H9 (cell line): ENCODE data around the gene FAM78B. TPM values are rescaled to one million over a fixed set of nuclear protein-coding genes. Genes with fewer than 3 reads are reported as not detected.

Experiments used
- DNase-seq: peaks from one replicate; pipeline ENCODE4 v3.0.0-alpha.2; 2017
- H2AFZ ChIP-seq: one replicate; pipeline ENCODE4 v1.6.1; 2013; ENCODE audit warnings: mild to moderate bottlenecking, low read length, control low read depth, moderate library complexity
- H2AK5ac ChIP-seq: 2 replicates; pipeline ENCODE4 v1.6.1; 2013; ENCODE audit warnings: low read length, control low read depth, mixed read lengths; ENCODE audit not compliant: insufficient read length
- H2BK120ac ChIP-seq: one replicate; pipeline ENCODE4 v1.6.1; 2013; ENCODE audit warnings: low read depth, mild to moderate bottlenecking, low read length, control low read depth, inconsistent platforms; ENCODE audit not compliant: poor library complexity, severe bottlenecking
- H2BK12ac ChIP-seq: 2 replicates; pipeline ENCODE4 v1.6.1; 2013; ENCODE audit warnings: low read length, control low read depth, mixed read lengths, low read depth; ENCODE audit not compliant: insufficient read length
- H2BK15ac ChIP-seq: 2 replicates; pipeline ENCODE4 v1.6.1; 2013; ENCODE audit warnings: low read depth, low read length, control low read depth
- H2BK20ac ChIP-seq: one replicate; pipeline ENCODE4 v1.6.1; 2013; ENCODE audit warnings: low read depth, mild to moderate bottlenecking, low read length, control low read depth, inconsistent platforms; ENCODE audit not compliant: poor library complexity, severe bottlenecking
- H2BK5ac ChIP-seq: 2 replicates; pipeline ENCODE4 v1.6.1; 2013; ENCODE audit warnings: low read length, control low read depth, mixed read lengths; ENCODE audit not compliant: insufficient read length
- H3K14ac ChIP-seq: 2 replicates; pipeline ENCODE4 v1.6.1; 2013; ENCODE audit warnings: low read length, control low read depth; ENCODE audit not compliant: insufficient read depth
- H3K18ac ChIP-seq: 2 replicates; pipeline ENCODE4 v1.6.1; 2013; ENCODE audit warnings: low read depth, mild to moderate bottlenecking, mixed read lengths, low read length, control low read depth; ENCODE audit not compliant: insufficient read length
- H3K23ac ChIP-seq: 2 replicates; pipeline ENCODE4 v1.6.1; 2013; ENCODE audit warnings: low read length, control low read depth, mixed read lengths, low read depth; ENCODE audit not compliant: insufficient read length
- H3K23me2 ChIP-seq: 2 replicates; pipeline ENCODE4 v1.6.1; 2013; ENCODE audit warnings: low read depth, mild to moderate bottlenecking, mixed read lengths, low read length, control low read depth; ENCODE audit not compliant: insufficient read length, poor library complexity, severe bottlenecking
- H3K27ac ChIP-seq: 2 replicates; pipeline ENCODE4 v1.5.1; 2013; ENCODE audit warnings: low read length, control low read depth, mixed read lengths, low read depth; ENCODE audit not compliant: insufficient read length
- H3K27me3 ChIP-seq: 2 replicates; pipeline ENCODE4 v1.6.1; 2013; ENCODE audit warnings: low read length, control low read depth, inconsistent platforms; ENCODE audit not compliant: insufficient read depth
- H3K4ac ChIP-seq: 2 replicates; pipeline ENCODE4 v1.6.1; 2013; ENCODE audit warnings: low read depth, mild to moderate bottlenecking, control low read depth, inconsistent platforms, low read length, moderate library complexity
- H3K4me1 ChIP-seq: 2 replicates; pipeline ENCODE4 v1.6.1; 2013; ENCODE audit warnings: low read length, control low read depth, inconsistent platforms; ENCODE audit not compliant: insufficient read depth
- H3K4me2 ChIP-seq: 2 replicates; pipeline ENCODE4 v1.6.1; 2013; ENCODE audit warnings: low read length, control low read depth, mixed read lengths; ENCODE audit not compliant: insufficient read length, insufficient read depth
- H3K56ac ChIP-seq: 2 replicates; pipeline ENCODE4 v1.6.1; 2013; ENCODE audit warnings: low read depth, mild to moderate bottlenecking, mixed read lengths, low read length, control low read depth; ENCODE audit not compliant: insufficient read length
- H3K79me1 ChIP-seq: 2 replicates; pipeline ENCODE4 v1.6.1; 2013; ENCODE audit warnings: low read depth, mild to moderate bottlenecking, moderate library complexity, low read length, control low read depth, inconsistent platforms; ENCODE audit not compliant: insufficient read depth, poor library complexity, severe bottlenecking
- H3K79me2 ChIP-seq: 2 replicates; pipeline ENCODE4 v1.6.1; 2013; ENCODE audit warnings: low read length, control low read depth, inconsistent platforms; ENCODE audit not compliant: insufficient read depth
- H3K9ac ChIP-seq: 2 replicates; pipeline ENCODE4 v1.6.1; 2013; ENCODE audit warnings: low read length, control low read depth, mixed read lengths; ENCODE audit not compliant: insufficient read length; ENCODE audit errors: extremely low read depth
- H3K9me3 ChIP-seq: one replicate; pipeline ENCODE4 v1.6.1; 2013; ENCODE audit warnings: low read depth, low read length, inconsistent platforms; ENCODE audit not compliant: control insufficient read depth
- H3T11ph ChIP-seq: one replicate; pipeline ENCODE4 v1.6.1; 2013; ENCODE audit warnings: mild to moderate bottlenecking, low read length, control low read depth, inconsistent platforms
- H4K20me1 ChIP-seq: one replicate; pipeline ENCODE4 v1.6.1; 2013; ENCODE audit not compliant: control insufficient read depth, insufficient read length, insufficient read depth
- H4K5ac ChIP-seq: 2 replicates; pipeline ENCODE4 v1.6.1; 2013; ENCODE audit warnings: low read depth, mild to moderate bottlenecking, mixed read lengths, low read length, control low read depth; ENCODE audit not compliant: insufficient read length
- H4K8ac ChIP-seq: replicated peaks from 2 replicates; pipeline ENCODE4 v1.6.1; 2013; ENCODE audit warnings: low read length, control low read depth, mixed read lengths, low read depth; ENCODE audit not compliant: insufficient read length
- H4K91ac ChIP-seq: 2 replicates; pipeline ENCODE4 v1.6.1; 2013; ENCODE audit warnings: low read depth, mild to moderate bottlenecking, moderate library complexity, mixed read lengths, low read length, control low read depth; ENCODE audit not compliant: insufficient read length
- H3K27ac Mint-ChIP-seq, 3 experiments: 2 replicates in 2 of 3; 3 replicates in 1 of 3; pipeline ENCODE4 v1.8.0; 2020 to 2021; ENCODE audit warnings: mixed read lengths in 3 of 3, mild to moderate bottlenecking in 1 of 3, moderate library complexity in 1 of 3
- H3K27me3 Mint-ChIP-seq: 2 replicates; pipeline ENCODE4 v1.8.0; 2021; ENCODE audit warnings: low read depth, mild to moderate bottlenecking, moderate library complexity, mixed read lengths
- H3K36me3 Mint-ChIP-seq, 3 experiments: 2 replicates in 2 of 3; 3 replicates in 1 of 3; pipeline ENCODE4 v1.8.0; 2020 to 2021; ENCODE audit warnings: low read depth in 3 of 3, mixed read lengths in 3 of 3; ENCODE audit not compliant: insufficient read depth in 1 of 3
- H3K4me1 Mint-ChIP-seq, 2 experiments: 2 replicates each; pipeline ENCODE4 v1.8.0; 2020; ENCODE audit warnings: mixed read lengths in 2 of 2
- H3K4me3 Mint-ChIP-seq, 2 experiments: 2 replicates in 1 of 2; 3 replicates in 1 of 2; pipeline ENCODE4 v1.8.0; 2020 to 2021; ENCODE audit warnings: mild to moderate bottlenecking in 2 of 2, mixed read lengths in 2 of 2, moderate library complexity in 1 of 2
- H3K9me3 Mint-ChIP-seq, 2 experiments: 2 replicates in 1 of 2; 3 replicates in 1 of 2; pipeline ENCODE4 v1.8.0; 2020; ENCODE audit warnings: mild to moderate bottlenecking in 2 of 2, mixed read lengths in 2 of 2, moderate library complexity in 1 of 2
- CTCF ChIP-seq: fragments of 200-600 bp; sonication (generic); conservative IDR thresholded peaks from 3 replicates; pipeline ENCODE4 v1.8.0; 2021; ENCODE audit warnings: antibody characterized with exemption, mild to moderate bottlenecking
- WGBS: extraction: QIAGEN DNeasy Blood & Tissue Kit; methylation state at CpG from one replicate; pipeline ENCODE4 v1.1.7; 2013; ENCODE audit warnings: missing lambda C conversion rate, low lambda C conversion rate, mixed read lengths; ENCODE audit not compliant: insufficient read length; ENCODE audit errors: extremely low coverage; 5-methylcytosine and 5-hydroxymethylcytosine counted together
- total RNA-seq: library from RNA; stranded (reverse); gene quantifications from 2 replicates; pipeline ENCODE4 v1.2.1, GENCODE V29; 2021

FAM78B gene
- total RNA-seq, 1 experiment from 2014 or later, result 2.3 TPM

GRCh38 chr1:166080277-166080966 is 86.4 kb downstream of the FAM78B start:
- H3K79me2 ChIP-seq, result no peaks in the 10 kb centered on the region
- Mint-ChIP-seq H3K4me3 (no peak overlapping the region), H3K27me3 (no peaks in the 10 kb centered on the region; the same call in 1 of the 2 replicates), H3K36me3 (no peaks in the 10 kb centered on the region), H3K4me1 (peaks cover 2% of the 10 kb centered on the region in 2 experiments; a peak in 2 of 4 replicates), H3K27ac (no peak overlapping the region), H3K9me3 (no peaks in the 10 kb centered on the region; a peak in 1 of 5 replicates)
- no CpG with 5 or more reads among the region's 9 CpGs for WGBS
- H4K20me1 ChIP-seq, result no peaks in the 10 kb centered on the region
- H3K27ac ChIP-seq, result no peak overlapping the region
- H2AK5ac ChIP-seq, result no peak overlapping the region
- no peak overlapping the region for H3K23ac ChIP-seq
- no peak overlapping the region for H3K9ac ChIP-seq
- no peak overlapping the region for H2AFZ ChIP-seq
- H3T11ph ChIP-seq, result no peak overlapping the region
- no peaks in the 10 kb centered on the region for H3K4me1 ChIP-seq
- no peak overlapping the region for H3K4ac ChIP-seq
- no peak overlapping the region for H3K56ac ChIP-seq
- no peak overlapping the region for H2BK120ac ChIP-seq
- no peak overlapping the region for H4K5ac ChIP-seq
- no peaks in the 10 kb centered on the region for H3K23me2 ChIP-seq
- no peak overlapping the region for H4K91ac ChIP-seq
- H3K4me2 ChIP-seq, result no peak overlapping the region
- H2BK12ac ChIP-seq, result no peak overlapping the region
- no peak for TF ChIP-seq CTCF
- no peak overlapping the region for H3K14ac ChIP-seq
- DNase-seq, result peak; percentile 18
- H3K79me1 ChIP-seq, result no peaks in the 10 kb centered on the region
- no peaks in the 10 kb centered on the region for H3K9me3 ChIP-seq
- no peak overlapping the region for H4K8ac ChIP-seq
- no peak overlapping the region for H2BK15ac ChIP-seq
- no peaks in the 10 kb centered on the region for H3K27me3 ChIP-seq
- no peak overlapping the region for H3K18ac ChIP-seq
- no peak overlapping the region for H2BK5ac ChIP-seq
- H2BK20ac ChIP-seq, result no peak overlapping the region
